ENCODE results near the gene AGTRAP. TPM values are rescaled to one million over a fixed set of nuclear protein-coding genes. Genes with fewer than 3 reads are reported as not detected.

AGTRAP gene
- total and polyA plus RNA-seq, 9 of the 15 experiments (the other 6 are each of a cell fraction or from before 2014, with no cell fraction given), result 26.8 to 105 (median 57.5) TPM

DNA sequence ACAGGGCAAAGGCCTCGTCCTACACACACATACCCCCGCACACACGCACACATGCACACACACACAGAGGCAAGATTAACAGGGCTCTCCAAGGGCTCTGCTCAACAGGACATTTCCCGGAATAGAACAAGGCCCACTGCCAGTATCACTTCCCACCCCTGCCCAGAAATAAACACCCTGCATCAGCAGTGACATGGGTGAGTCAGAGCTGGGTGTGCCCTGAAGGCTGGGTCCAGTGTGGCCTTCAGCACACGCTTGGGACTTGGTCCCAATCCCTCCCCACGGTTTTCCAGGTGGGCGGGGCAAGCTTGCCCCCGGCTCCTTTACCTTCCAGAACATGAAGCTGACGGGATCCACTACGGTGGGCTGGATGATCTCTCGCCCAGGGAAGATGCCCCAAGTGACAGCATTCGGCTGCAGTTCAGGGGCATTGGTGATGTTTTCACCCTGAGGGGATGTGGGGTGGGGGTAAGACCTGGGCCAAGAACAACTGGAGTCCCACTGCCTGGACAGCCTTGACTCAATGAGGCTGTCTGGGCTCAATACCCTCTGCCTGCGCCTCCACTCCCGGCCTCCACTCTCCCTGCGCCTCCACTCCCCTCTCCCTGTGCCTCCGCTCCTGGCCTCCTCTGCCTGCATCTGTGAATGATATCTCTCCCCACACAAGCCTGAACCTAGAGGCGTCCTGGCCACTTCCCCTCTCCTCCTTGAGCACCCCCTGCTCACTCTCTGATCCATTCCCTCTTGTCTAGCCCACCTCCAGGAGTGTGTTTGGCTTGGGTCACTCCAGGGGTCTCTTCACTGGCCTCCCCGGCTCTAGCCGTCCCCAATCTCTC is 55.2 kb downstream of the AGTRAP start (continued):
- TF ChIP-seq, protein P1, sequence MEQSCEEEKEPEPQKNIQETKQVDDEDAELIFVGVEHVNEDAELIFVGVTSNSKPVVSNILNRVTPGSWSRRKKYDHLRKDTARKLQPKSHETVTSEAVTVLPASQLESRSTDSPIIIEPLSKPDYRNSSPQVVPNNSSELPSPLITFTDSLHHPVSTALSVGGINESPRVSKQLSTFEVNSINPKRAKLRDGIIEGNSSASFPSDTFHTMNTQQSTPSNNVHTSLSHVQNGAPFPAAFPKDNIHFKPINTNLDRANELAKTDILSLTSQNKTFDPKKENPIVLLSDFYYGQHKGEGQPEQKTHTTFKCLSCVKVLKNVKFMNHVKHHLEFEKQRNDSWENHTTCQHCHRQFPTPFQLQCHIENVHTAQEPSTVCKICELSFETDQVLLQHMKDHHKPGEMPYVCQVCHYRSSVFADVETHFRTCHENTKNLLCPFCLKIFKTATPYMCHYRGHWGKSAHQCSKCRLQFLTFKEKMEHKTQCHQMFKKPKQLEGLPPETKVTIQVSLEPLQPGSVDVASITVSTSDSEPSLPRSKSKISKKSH (CRISPR knock-in tag; IDR thresholded peaks at IDR 0.05), result no peak
- TF ChIP-seq PTRF (tag; IDR thresholded peaks at IDR 0.05) (no peak), BRCA1 (IDR thresholded peaks at IDR 0.05) (no peak), BRCA1 (CRISPR knock-in tag; IDR thresholded peaks at IDR 0.05) (peak; percentile 98), BMI1 (IDR thresholded peaks at IDR 0.05; ENCODE audit: low read length) (no peak), SMC3 (conservative IDR thresholded peaks at IDR 0.05; ENCODE audit: insufficient read depth, low read depth, low read length) (no peak), ZNF589 (CRISPR knock-in tag; IDR thresholded peaks at IDR 0.05; ENCODE audit: low read depth) (peak; percentile 95), HEY1 (CRISPR knock-in tag; IDR thresholded peaks at IDR 0.05; ENCODE audit: borderline replicate concordance) (no peak), GABPB1 (CRISPR knock-in tag; IDR thresholded peaks at IDR 0.05) (0 out of 2 replicates have a peak, but pooled peaks have one; percentile 27), CBX8 (IDR thresholded peaks at IDR 0.05; ENCODE audit: borderline replicate concordance, extremely low read depth, low read depth, low read length, poor library complexity, severe bottlenecking) (no peak), ZNF232 (CRISPR knock-in tag; IDR thresholded peaks at IDR 0.05) (no peak), CAMTA2 (CRISPR knock-in tag; conservative IDR thresholded peaks at IDR 0.05) (no peak), SETDB1 (IDR thresholded peaks at IDR 0.05; ENCODE audit: low read length) (no peak), E2F8 (IDR thresholded peaks at IDR 0.05; ENCODE audit: low read depth, partially characterized antibody) (peak; percentile 26)
- TF ChIP-seq, protein P2, sequence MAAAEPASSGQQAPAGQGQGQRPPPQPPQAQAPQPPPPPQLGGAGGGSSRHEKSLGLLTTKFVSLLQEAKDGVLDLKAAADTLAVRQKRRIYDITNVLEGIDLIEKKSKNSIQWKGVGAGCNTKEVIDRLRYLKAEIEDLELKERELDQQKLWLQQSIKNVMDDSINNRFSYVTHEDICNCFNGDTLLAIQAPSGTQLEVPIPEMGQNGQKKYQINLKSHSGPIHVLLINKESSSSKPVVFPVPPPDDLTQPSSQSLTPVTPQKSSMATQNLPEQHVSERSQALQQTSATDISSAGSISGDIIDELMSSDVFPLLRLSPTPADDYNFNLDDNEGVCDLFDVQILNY (CRISPR knock-in tag; IDR thresholded peaks at IDR 0.05), result 0 out of 2 replicates have a peak, but pooled peaks have one; percentile 30
- TF ChIP-seq, protein P3, sequence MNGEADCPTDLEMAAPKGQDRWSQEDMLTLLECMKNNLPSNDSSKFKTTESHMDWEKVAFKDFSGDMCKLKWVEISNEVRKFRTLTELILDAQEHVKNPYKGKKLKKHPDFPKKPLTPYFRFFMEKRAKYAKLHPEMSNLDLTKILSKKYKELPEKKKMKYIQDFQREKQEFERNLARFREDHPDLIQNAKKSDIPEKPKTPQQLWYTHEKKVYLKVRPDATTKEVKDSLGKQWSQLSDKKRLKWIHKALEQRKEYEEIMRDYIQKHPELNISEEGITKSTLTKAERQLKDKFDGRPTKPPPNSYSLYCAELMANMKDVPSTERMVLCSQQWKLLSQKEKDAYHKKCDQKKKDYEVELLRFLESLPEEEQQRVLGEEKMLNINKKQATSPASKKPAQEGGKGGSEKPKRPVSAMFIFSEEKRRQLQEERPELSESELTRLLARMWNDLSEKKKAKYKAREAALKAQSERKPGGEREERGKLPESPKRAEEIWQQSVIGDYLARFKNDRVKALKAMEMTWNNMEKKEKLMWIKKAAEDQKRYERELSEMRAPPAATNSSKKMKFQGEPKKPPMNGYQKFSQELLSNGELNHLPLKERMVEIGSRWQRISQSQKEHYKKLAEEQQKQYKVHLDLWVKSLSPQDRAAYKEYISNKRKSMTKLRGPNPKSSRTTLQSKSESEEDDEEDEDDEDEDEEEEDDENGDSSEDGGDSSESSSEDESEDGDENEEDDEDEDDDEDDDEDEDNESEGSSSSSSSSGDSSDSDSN (IDR thresholded peaks at IDR 0.05; ENCODE audit: borderline replicate concordance in 1 of 2, low read depth in 2 of 2, low read length in 2 of 2), result no peak
